NCI-H526 (cell line): ENCODE data around the gene LRTM2.
"Not testable (repeated sequence)": the region's sequence is repeated elsewhere in the genome, so short reads cannot be mapped to it uniquely, and the experiment has no call there.

Experiments
- DNase-seq, 2 experiments: peaks; one replicate each; lab custom pipeline; 2025; lab: John Stamatoyannopoulos, UW

LRTM2 gene

DNA sequence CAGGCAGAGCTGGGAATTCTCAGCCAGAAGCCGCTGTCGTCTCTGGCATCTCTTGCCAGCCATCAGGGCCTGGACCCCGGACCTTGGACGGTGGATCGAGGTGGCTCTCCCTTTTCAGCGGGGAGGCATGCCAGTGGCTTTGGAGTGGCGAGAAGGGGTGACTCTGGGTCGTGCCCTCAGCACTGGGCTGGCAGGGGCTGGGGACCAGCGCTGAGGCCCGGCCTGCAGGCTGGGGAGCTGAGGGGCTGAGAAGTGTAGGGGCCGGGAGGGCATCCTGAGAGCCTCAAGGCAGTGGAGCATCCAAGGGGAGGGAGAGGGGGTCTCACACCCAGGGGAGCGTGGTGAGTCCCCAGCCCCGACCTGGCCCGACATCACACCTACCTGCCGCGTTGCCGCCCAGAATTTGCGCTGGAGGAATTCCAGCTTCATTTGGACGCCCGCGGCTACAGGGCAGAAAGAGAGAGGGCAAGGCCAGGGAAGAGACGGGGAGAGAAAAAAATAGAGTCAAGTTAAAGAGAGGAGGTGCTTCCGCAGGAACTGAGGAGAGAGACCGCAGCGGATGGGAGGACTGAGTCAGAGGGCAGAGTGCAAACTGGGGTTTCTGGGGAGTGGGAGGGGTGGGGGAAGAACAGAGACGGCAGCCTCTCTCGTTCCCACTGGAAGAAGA is 9.0 kb upstream of the LRTM2 start:
- DNase-seq: no peak

DNA sequence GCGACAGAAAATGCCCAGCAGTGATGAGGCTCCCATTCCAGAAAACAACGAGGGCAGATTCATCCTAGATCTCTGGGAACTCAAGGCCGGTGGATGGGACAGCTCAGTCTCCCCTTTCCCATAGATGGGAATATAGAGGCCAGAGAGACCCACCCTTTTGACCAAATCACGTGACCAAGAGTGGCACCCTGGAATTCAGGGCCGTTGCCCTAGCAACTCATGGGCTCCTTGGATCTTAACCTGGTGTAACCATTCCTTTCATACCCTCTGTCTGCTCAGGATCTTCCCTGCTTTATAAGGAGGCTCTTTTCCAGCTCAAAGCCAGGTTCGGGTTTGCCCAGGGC is 8.4 kb upstream of the LRTM2 start:
- no peak for DNase-seq

DNA sequence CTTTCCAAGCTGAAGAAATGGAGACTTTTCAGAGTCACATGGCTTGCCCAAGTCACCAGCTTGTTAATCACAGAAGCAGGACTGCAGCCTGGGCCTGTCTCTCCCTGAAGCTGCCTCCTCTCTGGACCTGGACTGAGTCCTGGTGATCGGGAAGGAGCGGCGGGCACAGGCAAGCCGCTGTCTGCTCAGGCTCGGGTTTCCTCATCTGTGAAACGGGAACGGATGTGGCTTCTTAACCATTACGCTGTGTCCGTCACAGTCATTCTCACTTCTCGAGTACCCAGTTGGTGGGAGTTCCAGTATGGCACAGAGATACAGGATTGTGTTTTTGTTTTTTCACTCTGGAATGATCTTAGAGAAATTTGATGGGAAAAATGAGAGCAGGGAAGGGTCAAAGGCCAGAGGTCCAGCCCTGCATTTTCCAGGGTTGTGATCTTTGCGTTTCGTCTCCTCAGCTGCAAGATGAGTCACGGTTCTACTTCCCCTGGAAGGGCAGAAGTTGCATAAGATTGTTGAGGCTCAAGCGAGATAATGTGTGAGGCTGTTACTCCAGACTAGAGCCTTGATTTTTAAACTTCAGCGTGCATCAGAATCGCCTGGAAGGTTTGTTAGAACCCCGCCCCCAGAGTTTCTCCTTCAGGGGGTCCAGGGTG is 7.6 kb upstream of the LRTM2 start:
- no peak for DNase-seq

DNA sequence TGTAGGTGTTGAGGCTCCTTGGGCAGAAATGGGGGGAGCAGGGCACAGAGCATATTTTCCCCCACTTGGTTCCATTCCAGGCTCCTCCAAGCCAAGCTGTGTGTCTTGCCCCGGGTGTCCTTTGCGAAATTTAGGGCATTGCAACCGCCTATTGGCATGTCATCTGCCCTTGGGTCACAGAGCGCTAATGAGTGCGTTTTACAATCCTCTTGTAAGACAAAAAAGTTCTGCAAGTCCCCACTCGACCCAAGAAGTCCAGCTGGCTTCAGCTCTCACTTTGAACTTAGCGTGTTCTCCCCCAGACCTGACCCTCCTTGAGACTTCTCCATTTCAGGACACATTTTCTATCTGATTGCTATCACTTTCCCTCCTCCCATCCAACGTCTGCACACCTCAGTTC is 6.1 kb upstream of the LRTM2 start:
- no peak for DNase-seq

DNA sequence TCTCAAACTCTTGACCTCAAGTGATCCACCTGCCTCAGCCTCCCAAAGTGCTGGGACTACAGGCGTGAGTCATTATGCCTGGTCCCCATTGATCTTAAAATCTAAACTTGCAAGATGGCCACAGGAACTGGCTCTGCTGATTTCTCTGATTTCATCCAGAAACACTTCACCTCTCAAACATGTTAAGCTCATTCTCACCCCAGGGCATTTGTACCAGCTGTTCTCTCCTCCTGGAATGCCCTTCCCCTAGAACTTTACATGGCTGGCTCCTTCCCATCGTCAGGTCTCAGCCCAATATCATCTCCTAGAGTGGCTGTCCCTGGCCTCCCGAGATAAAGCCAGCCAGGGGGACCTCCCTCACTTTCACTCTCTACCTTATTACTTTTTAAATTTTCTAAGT is 5.3 kb upstream of the LRTM2 start:
- no peak for DNase-seq

DNA sequence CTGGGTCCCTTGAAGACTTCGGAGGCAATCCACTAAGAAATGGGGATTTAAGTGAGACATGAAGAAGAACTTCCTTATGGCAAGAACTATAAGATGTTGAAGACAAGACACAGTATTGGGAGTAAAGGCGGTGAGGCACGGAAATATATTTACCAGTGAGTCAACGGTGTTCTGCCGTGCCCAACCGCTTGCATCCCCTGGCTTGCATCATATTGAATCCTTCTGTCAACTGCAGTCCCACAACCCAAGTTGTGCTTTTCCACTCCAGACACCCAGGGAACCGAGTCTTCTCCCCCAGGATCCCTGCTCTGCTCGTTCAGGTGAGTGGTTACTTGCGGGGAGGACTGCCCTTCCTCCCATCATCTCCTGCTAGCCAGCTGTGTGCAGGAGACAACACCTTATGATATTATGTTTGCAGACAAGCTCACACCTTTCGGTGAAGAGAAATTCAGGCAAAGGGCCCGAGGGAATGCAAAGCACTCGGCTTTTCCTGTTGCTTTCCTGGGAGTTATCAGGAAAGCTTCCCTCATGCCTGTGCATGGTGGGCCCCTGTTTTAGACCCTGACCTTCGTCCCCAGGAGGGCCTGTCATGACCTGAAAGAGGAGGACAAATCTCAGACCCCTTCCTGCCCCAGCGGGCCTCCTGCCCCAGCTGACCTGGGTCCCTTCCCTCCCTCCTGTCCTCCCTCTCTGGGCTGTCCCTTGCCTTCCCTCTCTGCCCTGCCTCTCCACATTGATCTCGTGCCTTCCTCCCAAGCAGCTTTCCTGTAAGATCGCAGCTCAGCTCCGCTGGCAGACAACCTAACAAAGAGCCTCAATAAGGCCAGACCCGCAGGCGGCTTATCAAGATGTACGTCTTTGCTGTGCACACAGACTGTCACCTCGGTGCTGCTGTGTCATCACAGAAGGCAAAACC is 4.3 kb upstream of the LRTM2 start:
- DNase-seq: no peak

DNA sequence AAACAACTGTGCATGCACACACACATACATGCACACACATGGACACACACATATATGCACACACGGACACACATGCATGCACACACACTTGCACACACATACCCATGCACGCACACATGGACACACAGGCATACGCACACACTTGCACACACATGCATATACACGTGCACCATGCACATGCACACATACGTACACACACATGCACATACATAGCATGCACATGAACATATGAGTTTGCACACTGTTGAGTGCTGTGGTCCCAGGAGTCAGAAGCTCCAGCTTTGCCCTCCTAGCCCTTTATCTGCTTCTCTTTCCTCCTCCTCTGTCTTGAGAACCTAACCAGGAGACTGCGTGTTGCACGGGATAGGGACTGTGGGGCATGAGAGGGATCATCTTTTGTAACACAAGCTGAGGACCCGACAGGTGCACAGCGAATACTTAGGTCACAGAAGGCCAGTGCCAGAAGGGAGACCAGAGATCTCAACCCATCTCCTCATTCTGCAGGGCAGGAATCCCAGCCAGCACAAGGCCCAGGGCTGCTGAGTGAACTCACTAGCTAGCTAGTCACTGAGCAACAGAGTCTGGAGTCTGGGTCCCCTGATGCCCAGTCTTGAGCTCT is 3.5 kb upstream of the LRTM2 start:
- no peak for DNase-seq

DNA sequence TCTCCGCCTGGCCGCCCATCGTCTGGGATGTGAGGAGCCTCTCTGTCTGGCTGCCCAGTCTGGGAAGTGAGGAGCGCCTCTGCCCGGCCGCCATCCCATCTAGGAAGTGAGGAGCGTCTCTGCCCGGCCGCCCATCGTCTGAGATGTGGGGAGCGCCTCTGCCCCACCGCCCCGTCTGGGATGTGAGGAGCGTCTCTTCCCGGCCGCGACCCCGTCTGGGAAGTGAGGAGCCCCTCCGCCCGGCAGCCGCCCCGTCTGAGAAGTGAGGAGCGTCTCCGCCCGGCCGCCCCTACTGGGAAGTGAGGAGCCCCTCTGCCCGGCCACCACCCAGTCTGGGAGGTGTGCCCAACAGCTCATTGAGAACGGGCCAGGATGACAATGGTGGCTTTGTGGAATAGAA is 2.4 kb upstream of the LRTM2 start:
- DNase-seq: not testable (repeated sequence)

DNA sequence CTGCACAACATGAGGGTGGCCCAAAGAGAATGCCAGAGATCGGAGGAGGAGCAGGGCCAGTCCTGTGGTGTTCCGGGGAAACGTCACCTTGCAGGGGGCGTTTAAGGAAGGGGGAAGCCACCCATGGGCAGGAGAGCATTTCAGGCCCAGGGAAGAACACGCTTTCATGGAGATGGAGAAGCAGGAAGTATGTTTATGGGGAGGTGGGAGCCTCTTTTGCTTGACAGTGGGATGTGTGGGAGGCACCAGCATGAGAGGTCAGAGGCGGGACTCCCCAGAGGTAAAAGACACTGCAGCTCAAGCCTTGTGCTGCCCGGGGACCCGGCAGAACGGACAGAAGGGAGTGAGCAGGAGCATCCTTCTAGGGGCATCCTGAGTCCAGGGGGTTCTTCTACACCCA is 1.3 kb upstream of the LRTM2 start:
- DNase-seq: no peak

DNA sequence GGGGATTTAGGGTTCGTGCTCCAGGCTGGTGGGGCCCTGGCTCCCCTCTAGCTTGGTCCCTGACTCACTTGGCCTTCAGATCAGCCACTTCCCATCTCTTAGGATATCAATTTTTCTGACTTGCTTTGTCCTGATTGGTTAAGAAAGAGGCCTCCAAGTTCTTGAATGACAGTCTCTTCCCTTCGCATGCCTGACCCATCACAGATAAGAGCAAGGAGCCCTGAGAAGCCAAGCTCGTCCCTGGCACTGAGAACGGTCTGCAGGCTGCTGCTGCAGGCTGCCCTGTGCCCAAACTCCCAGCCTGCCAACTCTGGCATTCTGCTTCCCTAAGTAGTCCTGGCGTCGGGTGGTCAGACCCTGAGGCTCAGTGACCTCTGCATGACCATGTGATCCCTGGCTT is 794 bp upstream of the LRTM2 start:
- DNase-seq: no peak

DNA sequence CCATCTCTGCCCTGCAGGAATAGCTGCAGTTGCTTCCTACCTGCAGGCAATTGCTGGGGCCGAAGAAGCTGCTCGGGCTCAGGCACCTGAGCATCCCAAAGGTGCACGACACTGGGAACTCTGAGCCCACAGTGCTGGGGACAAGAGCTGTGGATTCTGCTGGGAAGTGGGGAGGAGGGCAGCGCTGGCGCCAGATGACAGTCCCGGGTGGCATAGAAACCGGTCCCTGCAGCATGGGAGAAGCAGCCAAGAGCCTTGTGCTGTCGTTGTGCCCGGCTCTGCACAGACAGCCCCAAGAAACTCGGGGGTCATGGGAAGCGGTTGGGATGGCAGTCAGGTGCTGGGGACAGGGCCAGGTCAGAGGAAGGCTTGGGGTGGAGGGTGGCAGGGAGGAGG is 529 bp downstream of the LRTM2 start:
- no peak for DNase-seq

DNA sequence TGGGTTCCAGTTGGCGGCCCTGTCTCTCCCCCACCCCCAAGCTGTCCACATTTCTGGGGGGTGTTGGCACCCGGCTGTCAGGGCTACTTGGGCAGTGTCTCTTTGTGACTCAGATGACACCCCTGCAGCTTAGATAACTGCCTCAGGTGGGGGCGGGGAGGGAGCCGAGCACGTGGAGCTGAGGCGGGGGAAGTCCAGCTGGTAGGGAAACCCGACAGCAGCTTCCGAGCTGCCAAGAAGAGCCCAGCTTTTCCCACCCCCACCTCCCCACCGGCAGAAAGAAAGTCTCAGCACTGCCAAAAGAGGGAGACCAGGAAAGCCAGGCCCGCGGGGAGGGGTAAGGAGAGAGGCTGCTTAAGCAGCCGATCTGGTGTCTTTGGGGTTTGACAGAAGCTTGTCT is 1.4 kb downstream of the LRTM2 start:
- no peak for DNase-seq

DNA sequence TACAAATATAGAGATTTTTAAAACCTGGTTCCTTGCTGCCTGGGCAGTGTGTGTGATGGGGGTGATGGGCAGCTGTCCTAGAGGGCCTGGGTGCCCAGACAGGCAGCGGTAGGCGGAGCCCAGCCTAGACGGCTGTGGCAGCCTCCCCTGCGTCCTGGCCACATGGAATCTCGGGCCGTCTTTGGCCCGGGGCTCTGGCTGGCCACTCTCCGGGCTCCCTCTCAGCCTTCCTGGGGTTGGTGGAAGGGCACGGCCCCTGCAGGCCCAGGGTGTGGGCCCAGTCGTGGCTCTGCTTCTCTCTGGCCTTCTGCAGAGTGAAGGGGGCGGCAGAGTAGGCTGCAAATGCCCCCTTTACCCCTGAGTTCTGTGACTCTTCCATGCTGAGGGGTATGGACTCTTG is 2.3 kb downstream of the LRTM2 start:
- no peak for DNase-seq

DNA sequence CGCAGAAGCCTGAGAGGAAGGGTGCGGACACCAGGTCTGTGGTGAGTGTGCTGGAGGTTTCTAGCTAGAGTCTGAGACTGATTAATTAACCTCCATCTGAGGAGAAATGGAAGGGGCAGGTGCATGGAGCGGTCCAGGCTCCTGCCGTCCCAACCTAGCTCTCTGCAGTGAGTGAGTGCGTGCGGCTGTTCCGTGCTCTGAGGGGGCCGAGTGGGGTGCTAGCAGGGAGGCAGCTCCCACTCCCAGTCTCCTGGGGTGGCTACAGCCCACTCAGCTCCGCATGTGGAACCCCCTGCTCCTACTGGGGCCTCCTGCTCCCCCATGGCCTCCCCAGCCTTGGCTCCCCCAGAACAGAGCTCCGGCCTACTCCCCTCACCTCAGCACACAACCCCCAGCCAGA is 2.9 kb downstream of the LRTM2 start:
- DNase-seq: no peak

DNA sequence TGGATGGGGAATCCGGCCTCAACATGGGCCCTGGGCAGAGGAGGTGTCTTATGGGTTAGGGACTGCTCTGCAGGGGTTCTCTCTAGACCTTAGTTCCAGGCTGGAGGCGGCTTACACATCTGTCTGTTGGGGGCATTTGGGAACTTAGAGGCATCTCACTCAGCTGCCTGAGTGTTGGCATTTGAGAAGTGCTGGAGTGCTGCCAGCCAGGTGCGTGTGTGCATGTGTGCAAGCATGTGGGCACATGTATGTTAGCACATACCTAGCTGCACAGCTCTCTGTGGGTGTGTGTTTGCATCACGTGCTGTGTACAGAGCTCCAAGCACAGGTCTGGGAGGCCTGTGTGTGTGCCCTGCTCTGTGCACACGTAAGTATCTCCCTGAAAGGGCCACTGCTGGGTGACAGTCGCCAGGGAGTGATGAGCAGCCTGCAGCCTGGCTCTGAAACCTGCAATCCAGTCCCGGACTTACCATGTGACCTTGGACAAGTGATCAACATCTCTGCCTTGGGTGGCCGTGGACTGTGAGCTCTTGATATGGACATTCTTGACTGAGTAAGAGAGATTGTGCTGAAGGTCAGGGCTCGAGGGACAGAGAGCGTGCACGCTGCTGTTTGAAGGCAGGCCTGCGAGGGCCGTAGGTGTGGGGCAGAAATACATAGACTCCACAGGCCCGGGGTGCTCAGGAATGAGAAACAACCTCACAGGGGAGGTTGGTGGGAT is 5.2 kb downstream of the LRTM2 start:
- no peak for DNase-seq

DNA sequence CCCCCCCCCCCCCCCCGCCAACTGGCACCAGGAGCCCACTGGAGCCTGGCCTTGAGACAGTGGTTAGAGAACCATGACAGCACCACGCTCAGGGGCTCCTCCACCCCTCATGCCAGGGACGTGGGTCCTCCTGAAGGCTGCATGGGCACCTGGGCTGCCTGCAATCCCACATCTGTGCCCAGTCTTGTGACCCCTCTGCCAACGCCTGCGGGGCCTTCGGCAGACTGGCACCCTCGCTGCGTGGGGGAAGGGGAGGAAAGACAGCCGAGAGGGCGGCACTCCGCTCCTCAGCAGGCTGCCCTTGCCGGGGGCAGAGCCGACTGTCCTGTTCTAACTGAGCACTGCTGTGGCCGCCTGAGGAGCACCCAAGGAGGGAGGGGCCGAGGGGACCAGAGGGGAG is 6.0 kb downstream of the LRTM2 start:
- DNase-seq: no peak

DNA sequence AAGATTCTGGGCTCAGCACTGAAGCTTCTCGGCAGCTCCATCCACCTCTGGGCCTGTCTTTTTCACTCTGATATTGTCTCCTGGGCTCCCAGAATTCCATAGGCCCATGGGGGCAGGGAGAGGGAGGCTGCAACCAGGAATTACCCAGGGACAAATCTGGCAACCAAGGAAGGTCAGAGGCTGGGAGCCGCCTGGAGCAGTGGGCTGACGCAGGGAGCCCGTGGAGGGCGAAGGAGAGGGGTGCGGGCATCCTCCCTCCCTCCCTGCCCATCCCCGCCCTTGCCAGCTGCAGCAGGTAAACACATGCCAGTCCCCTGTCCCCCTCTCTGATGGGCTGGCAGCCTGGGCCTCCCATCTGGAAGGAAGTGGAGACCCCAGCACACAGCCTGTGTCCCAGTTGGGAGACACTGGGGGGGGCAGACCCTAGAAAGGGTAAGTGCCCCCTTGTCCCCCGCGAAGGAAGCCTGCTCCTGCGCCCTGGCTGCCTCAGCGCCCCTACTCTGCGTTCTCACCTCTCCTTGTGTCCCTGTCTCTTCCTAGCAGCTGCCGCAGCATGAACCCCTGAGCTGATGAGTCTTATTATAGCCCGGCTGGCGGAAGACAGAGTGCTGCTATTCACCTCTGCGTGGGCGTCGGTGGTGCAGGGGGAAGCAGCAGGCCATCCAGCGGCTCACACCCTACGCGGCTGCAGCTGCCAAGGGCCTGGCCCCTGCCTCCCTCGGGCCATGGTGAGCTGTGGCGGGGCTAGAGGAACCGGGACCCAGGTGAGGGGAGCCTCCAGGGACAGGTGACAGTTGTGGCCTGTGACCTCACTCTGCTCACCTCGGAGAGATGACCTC is 6.7 kb downstream of the LRTM2 start:
- DNase-seq: peak in 1 of 2 experiments; percentile 24

DNA sequence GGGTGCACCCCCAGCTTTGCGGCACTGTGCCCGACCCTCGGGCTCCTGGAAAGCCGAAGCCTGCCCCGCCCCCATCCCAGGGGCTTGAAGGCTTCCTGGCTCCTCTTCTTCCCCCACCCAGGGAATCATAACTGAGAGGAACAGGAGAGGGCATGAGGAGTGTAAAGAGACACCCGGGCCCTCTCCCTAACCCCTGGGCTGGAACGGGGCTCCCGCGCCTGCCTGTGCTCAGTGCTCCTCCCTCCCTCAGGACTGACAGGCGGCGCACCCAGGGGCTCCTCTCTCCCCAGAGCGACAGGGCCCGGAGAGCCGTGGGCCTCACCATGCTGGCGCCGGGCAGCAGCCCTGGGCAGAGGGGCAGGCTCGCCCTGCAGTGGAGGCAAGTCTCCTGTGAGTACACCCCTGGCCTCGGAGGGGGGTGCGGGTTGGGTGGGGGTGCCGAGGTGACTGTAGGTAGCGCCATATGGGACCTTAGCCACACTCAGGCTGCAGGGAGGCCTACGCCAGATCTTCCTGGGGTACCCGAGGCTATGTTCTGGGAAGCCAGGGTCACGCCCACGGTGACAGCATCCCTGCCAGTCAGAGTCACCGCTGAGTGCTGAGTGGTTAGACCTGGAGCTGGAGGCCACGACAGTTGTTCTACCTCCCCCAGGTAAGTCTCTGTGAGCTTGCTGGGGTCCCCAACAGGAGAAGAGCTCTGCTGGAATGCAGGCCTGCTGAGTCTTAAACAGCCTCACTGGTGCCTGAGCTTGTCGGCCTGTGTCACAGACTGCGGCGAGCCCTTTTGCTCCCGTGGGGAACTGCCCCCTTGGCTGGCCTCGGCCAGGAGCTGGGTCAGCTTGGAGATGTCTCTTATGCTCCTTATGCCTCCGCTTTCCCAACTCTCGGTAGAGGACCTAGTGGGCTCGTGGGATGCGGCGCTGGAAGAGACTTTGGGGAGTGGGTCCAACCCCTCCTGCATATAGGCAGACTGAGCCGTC is 7.8 kb downstream of the LRTM2 start:
- DNase-seq: no peak

DNA sequence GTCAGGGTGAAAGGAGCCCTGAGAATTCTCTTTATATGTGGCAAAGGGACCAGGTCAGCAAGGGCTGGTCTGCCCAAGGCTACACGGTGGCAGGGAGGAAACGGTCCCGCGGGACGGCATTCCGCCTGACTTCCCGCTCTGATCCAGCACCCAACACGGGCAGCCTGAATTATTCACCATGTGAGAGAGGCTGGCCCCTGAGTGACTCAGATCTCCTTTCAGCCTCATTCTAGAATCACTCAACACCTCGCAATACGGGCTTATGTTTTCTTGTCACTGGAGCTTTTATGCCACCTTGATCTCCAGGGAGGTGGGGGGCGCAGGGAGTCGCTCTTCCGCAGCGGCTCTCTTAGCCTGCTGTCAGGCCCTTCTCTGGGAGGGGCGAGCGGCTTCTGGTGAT is 8.5 kb downstream of the LRTM2 start:
- DNase-seq: no peak

DNA sequence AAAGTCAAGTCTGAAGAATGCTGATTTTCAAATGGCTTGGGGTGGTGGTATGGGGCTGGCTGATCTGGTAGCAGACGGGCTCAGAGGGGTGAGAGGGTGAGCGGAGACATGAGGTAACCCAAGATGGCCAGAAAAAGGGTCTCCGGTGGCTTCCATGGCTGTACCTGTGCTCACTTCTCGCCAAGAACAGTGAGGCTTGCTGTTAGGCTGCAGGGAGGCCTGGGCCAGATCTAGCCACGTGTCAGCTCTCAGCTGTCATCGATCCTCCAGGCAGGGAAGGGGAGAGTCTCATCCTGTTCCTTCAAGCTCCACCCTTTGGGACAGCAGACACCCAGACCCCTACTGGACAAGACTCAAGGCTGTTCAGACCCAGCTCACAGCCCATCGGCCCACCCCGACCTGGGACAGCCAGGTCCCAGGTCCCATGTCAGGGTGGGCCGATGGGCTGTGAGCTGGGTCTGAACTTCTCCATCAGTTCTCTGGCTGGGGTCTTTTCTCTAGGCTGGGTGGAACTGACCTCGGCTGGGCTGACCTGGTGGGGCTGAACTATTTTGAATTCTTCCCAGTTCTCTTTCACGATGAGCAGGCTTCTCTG is 9.0 kb downstream of the LRTM2 start:
- DNase-seq: no peak
